HK-2 (cell line): ENCODE measurements around the gene IL21.
"Not testable (repeated sequence)": the region's sequence is repeated elsewhere in the genome, so short reads cannot be mapped to it uniquely, and the experiment has no call there.

ENCODE experiments used
- DNase-seq: peaks from one replicate; pipeline ENCODE4 v3.0.0-alpha.2; 2018; ENCODE audit not compliant: unreplicated experiment

IL21 gene

DNA sequence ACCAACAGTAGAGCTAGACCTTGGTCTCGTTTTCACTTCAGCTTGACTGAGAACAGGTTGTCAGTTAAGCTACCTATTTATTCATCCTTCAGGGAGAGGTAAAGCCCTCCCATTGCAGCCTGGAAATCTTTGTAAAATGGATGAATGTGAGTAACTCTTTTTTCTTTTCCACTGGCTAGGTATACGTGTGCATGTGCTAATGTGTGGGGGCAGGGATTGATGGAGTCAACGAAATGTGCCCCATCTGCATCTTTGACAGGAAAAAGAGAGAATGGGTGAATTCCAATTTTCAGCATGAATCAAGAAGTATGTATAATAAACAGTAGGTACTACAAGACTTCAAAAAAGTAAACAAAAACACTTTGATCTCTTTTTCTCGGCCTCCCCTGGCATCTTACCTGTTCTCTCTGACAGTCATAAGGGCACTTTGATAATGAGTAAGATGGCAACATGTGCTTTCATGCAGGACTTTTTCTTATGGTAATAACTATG lies at the start of gene IL21:
Gene IL21, minus strand, starts transcription at position 51 of the 492 bp plus-strand sequence. CDS start 55 bp downstream, outside the sequence.
- DNase-seq: no peak

DNA sequence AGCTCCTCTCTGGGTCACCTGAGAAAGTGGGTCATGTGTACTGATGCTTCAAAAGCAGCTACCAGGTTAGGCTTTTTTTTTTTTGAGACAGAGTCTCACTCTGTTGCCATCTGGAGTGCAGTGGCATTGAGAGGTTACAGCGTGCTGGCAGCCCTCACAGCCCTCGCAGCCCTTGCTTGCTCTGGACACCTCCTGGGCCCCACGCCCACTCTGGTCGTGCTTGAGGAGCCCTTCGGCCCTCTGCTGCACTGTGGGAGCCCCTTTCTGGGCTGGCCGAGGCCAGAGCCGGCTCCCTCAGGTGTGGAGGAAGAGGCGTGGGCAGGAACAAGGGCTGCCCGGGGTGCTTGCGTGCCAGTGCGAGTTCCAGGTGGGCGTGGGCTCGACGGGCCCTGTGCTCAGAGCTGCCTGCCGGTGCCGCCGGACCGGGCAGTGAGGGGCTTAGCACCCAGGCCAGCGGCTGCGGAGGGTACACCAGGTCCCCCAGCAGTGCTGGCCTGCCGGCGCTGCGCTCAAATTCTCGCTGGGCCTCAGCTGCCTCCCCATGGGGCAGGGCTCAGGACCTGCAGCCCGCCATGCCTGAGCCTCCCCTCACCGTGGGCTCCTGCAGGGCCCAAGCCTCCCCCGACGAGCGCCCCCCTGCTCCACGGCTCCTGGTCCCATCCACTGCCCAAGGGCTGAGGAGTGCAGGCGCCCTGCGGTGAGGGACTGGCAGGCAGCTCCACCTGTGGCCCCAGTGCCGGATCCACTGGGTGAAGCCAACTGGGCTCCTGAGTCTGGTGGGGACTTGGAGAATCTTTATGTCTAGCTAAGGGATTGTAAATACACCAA lies 49.3 kb upstream of the IL21 start:
- DNase-seq: no peak

DNA sequence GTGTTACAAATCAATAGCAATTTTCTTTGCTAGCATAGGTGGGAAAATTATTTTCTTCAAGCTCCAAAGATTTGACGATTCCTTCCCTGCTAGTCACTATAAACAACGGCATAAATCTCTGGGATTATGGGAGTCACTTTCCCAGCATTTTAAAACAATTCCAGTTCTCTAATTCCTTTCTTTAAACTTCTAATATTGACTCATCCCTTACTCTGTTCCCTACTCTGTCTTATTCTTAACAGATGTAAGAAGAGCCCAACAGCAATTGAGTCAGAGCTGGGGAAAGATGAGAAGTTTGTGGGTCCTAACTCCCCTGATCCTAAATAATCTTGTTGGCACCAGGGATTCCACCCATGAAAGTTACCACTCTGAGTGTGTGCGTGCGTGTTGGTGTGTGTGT lies 47.4 kb upstream of the IL21 start:
- no peak for DNase-seq

DNA sequence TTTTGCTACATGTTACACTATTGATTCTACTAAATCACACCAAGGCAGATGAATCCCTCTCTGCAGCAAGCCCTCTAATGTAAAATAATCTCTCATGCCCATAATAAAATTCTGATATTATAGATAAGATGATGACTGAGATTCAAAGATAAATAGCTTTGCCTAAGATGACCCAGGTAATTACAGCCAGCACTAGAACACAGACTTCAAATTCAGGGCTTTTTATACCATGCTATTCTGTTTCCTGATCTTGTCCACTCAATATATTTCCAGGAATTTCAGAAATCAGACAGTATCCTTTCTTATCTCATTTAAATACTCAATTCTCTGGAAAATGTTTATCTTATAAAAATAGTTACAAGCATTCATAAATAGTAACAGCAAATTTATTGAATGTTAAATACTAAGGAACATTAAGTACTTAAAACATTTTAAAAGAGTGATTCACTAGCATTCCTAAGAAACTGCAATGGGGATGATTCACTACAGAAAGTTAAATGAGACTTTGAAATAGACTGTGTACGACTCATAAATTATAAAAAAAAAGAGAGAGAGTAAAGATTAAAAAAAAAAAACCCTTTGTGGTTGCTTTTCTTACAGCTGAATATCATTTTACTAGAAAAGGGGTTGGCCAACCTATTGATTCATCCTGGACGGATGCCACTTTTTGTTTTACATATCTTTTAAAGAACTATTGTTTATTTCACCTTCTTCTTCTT lies 45.8 kb upstream of the IL21 start:
- DNase-seq: no peak

DNA sequence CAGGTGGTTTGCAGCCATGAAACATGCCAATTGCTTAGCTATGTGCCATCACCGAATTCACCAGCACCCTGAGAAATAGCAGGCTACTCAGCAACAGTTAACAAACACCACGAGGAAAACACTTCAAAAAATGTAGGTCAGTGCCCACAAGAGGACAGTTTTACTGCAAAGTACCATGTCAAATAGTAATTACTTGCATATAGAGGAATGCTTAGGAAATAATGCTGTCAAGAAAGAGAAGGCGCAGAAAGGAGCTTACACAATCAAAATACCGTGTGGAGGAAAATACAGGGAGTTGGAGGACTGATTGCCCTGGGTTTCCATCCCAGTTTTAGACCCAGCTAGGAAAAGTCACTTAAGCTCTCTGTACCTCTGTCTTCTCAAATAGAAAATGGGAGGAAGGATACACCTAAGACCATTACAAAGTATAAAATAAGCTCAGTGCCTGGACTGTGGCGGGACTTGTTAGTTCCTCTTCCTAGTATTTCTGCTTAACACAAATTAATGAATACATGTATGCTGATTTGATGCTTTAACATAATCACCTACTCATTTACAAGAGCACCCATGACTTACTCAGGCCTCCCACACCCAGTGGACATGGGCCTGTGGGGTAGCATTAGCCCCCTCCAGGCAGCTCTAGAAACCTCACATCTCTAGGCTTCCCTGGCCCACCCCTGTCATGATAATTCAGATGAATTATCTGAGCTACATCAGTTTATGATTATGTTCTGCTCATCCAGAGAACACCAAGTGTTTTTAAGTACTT lies 44.5 kb upstream of the IL21 start:
- no peak for DNase-seq

DNA sequence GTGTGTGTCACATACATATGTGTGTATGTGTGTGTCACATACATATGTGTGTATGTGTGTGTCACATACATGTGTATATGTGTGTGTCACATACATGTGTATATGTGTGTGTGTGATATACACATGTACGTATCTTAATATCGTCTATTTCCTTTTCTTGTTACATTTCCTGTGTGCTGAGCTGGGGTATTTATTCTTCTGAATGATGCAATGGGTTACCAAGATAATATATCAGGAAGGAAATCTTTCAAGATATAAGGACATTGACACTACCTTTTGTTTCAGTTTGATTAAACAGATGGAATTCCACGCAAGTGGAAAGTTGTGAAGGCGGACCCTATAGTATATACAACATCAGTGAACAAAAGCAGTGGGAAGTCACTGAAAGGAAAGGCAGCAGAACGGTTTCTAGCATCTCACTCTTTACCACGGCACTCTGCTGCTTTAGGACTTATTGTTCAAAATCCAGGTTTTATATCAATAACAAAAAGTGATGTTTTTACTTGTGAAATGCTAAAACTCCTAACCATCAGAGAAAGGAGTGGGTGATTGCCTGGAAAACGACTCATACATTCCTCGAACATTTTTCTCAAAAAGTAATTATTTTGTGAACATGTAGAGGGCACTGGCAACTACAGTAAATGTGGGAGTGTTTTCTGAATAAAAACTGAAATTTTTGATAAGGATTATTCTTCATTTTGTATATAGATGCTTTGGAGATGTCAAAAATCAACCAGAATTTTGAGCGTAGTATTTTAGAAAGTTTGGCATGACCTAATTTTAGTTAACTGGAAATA lies 43.1 kb upstream of the IL21 start:
- no peak for DNase-seq

DNA sequence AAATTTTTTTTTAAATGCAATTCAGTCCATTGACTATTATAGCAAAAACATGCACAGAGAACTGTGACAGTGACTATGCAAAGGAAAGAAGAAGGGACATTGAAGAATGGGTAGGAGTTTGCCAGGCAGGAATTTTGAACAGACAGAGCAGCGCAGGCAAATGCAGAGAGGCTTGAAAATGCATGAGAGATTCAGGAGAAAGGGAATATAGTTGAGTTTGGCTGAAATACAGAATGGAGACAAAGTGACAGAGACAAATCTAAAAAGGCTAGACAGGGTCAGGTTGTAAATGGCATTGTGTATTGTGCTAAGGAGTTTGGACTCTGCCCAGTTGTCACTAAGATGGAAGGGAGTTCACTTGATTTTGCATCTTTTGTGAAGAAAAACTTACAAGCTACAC lies 42.4 kb upstream of the IL21 start:
- no peak for DNase-seq

DNA sequence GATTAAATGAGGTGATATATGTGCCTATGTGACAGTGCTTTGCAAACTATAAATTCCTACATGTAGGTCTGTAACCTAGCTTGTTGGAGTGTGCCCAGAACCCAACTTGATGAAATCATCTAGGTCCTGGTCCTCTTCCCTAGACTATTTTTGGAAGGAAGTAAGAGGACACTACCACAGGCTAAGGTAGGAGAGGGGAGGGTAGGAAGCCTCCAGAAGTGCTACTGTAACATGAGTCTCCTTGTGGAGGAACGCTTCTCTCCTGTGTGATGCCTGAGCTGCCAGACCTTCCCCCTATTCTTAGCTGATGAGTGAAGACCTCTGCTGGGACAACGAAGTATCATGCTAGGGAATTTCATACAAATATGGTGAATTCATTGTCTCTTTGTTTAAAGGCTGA lies 41.8 kb upstream of the IL21 start:
- DNase-seq: no peak

DNA sequence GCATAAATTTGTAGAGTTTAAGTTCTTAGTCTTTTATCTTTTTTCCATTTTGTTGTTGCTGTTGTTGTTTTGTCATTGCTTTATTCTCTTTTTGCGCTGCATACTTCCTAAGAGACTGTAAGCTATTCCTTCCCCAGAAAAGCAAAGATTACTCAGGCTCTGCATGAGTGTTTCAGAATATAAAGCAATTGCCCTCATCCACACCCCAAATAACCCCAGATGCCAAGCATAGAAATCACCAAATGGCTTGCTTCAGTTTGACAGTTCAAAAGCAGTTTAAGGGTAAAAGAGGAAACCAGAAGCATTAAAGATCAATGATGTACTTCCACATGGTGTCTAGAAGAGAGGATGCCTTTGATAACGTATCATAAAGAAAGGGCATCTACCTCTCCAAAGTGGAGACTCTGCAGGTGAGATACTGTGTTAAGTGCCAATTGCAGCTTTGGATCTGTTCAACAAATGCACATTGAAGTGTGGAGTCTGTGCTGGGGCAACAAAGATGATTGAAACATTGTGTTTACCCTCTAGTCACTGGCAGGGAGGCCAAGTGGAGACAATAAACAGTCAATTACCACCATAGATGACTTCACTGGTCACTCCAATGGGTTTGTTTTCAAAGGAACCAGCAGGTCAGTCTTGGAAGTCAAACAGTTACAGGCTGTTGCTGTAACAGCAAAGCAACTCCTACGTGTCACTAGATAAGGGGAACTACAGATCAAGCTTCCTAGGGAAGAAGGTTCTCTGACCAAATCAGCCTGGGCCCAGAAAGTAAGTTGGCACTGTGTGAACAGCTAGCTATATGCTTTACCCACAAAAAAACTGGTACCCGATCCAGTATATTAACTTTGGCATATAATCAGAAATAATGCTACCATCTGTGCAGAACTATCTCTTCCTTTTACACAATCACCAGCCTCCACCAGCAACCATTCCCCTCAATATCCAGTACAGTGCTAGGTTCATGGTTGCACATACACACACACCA lies 40.6 kb upstream of the IL21 start:
- no peak for DNase-seq

DNA sequence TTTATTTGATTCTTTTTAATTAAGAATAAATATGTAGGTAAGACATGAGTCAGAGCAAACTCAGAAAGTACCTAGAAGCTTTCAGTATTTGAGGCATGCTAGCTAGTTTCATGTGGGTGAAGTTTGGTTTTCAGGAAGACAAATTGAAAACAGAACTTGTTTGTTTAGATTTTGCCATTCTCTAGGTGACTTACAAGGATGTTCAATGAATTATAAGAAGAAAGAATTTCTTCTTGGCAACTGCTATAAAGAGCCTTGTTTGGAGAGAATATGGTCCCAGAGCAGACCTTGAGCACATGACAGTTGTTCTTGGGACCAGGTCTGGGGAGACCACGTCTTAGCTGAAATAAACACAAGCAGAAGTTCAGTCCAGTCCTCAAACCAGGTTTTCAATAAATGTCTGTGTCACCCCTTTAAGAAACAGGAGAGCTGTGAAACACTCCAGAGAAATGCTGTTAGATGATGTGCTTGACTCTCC lies 38.0 kb upstream of the IL21 start:
- DNase-seq: no peak

DNA sequence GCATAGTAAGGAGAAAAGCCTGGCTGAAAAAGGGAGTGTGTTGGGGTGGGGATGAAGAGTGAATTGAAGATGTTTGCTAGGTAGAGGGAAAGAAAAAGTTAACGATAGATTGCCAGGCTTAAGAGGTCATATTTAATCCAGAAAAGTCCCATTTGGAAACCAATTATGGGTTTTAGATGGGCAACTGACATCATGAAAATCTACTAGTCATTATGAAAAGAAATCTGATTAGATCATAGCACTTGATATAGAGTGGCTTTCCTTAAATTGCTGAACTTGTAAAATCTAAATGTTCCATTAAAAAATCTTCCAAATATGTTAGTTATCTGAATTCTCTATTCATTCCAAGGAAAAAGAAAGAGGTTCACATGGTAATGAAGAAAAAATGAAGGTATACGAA lies 37.5 kb upstream of the IL21 start:
- no peak for DNase-seq

DNA sequence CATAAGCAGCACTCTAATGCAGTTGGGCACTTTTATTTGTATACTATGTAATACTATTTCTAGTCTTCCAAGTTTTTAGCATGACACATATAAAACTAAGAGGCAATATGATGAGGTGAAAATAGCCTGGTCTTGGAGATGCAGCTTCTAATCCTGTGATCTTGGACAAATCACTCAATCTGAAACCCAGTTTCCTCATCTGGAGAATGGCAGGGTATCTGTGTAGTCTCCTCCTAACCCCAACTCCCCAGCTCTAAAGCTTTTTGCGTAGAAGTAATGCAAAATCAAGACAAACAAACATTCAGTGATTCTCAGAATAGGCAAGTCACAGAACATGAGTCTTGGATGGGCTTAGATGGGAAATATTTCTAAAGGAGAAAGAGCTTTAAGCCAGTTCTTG lies 36.7 kb upstream of the IL21 start:
- no peak for DNase-seq

DNA sequence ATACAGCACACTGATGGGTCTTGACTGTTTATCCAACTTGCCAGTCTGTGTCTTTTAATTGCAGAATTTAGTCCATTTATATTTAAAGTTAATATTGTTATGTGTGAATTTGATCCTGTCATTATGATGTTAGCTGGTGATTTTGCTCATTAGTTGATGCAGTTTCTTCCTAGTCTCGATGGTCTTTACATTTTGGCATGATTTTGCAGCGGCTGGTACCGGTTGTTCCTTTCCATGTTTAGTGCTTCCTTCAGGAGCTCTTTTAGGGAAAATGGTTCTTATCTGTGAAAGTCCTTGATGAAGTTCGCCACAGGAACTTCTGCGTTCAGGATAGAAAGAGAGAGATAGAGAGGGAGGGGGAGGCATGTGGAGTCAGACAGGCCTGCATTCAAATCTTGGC lies 35.7 kb upstream of the IL21 start:
- DNase-seq: not testable (repeated sequence)

DNA sequence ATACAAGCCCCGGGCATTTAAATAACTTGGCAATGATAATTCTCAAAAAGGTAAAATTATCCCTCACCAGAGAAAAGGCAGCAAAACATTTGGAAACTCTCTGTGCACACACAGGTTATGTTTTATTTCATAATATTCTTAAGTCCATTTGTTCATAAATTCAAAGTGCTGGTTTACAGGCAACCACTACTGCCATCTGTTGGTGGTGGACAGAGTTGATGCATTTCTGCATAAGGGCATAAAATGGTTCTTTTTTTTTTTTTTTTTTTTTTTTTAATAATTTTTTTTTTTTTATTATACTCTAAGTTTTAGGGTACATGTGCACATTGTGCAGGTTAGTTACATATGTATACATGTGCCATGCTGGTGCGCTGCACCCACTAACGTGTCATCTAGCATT lies 31.5 kb upstream of the IL21 start:
- no peak for DNase-seq

DNA sequence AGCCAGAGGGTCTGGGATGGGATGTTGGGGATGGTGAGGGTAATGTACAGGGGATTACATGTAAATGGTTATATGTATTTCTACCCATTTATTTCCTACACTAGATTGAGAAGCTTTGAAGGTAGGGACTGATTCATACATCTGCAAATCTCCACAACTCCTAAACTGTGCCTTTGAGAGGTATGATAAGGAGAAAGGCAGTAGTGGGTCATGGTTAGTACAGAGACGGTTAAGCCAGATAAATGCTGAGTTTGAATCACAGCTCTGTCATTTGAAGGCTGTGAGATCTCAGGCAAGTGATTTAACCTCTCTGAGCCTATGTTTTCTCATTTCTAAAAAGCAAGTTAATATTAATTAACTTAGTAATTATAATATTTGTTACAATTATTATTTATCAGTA lies 29.3 kb upstream of the IL21 start:
- DNase-seq: no peak

DNA sequence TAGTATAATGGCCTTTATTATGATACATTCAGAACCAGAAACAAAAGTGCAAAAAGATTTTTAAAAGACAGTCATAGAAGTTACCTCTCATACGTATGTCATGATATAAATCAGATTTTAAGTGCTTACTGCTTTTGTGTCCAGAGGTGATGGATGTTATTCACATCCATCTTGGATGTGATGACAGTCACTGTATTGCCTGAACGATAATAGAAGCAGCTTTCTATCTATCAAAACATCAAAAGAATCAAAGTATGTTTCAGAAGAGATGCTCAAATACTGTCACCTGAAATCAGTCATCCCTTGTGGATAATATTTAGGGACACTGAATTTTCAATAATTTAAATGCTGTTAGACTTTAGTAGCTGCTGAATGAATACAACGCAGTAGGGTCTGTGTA lies 26.8 kb upstream of the IL21 start:
- DNase-seq: no peak

DNA sequence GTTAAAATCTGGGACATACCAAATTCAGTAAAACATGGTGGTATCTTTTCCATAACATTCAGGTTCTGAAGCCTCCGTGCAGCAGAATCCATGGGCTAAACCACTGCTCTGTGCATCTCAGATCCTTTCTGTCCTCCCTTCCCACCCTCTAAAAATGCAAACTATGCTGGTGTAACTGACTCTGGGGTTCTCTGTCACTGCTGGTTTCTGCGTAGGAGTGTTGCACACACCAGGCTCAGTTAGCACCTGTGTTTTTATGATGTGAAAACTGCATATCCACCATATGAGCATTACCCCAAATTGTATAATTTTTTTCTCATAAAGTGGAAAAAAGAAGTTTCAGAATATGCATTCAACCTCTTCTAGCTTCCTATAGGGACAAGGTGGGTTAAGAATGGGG lies 22.4 kb upstream of the IL21 start:
- DNase-seq: no peak

DNA sequence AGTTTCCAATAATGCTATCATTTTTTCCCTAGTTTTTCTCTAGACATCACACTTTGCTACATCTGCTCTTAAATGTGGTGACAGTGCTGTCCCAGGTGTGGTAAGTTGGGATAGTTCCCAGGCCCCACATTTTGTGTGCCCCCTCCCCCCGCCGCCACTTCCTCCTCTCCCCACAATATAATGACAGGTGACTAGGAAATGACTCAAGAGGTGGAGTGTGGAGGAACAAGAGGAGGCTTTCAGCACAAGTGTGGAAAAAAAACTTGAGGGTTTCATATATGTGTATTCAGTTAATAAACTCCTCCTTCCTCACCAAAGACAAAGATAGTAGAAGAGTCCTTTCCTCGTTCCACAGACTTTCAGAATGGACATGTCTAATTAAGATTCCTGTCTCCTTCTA lies 18.3 kb upstream of the IL21 start:
- no peak for DNase-seq

DNA sequence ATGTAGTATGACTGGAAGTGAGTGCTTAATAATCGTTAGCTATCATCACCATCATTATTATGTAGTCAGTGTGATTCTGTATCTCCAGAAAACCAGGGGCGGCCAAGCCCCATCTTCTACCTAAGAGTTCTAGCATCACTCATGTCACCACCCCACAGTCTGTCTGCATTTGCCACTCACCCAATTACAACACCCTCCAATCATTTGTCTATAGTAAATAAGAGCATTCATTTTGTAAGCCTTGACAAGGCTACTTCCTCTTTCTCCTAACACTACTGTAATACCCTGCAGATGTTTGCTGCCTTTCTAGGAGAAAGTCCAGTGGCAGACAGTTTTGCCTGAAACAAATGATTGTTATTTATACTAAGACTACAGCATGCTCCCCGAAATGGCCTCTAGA lies 15.8 kb upstream of the IL21 start:
- no peak for DNase-seq

DNA sequence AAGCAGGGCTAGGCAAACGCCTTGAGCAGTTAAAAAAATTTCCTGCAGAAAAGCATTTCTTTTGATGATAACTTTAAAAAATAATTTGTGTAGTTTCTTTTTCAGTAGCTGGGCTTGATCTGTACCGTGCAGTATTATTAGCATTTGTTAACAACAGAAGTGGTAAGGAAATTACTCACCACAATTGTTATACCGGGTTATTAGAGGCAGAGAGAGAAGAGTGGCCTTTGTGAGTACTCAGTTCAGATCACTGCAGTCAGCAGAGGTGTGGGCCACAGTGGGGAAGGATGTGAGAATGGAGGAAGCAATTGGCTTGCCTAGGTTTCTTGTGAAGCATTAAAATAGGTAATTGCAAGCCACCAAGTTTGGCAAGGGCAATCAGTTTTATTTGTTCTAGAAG lies 14.3 kb upstream of the IL21 start:
- DNase-seq: no peak
